ENCODE measurements around the gene BBS7. TPM values are rescaled to one million over a fixed set of nuclear protein-coding genes. Genes with fewer than 3 reads are reported as not detected.
A peak's percentile ranks its signal among the peaks of the same experiment; 100 is the strongest.

Gene BBS7
- total and polyA plus RNA-seq, 2 of the 13 experiments (the other 11 are each of a cell fraction or from before 2014, with no cell fraction given) = 9.0 to 15.7 TPM

GRCh38 chr4:121799208-121799823, 71.0 kb downstream of the BBS7 start (continued):
- TF ChIP-seq FOXP4 (CRISPR knock-in tag; IDR thresholded peaks at IDR 0.05) (peak; percentile 25; the same call in 1 of the 2 replicates), ZNF263 (CRISPR knock-in tag; IDR thresholded peaks at IDR 0.05) (no peak), TFAP4 (IDR thresholded peaks at IDR 0.05; ENCODE audit: borderline replicate concordance, low read depth) (no peak), FOXK1 (CRISPR knock-in tag; IDR thresholded peaks at IDR 0.05; ENCODE audit: borderline replicate concordance, low read depth) (no peak), RFX1 (IDR thresholded peaks at IDR 0.05) (no peak), TRAFD1 (CRISPR knock-in tag; IDR thresholded peaks at IDR 0.05; ENCODE audit: borderline replicate concordance) (no peak), ZBTB37 (CRISPR knock-in tag; IDR thresholded peaks at IDR 0.05) (no peak), USF2 (IDR thresholded peaks at IDR 0.05; ENCODE audit: low read depth, low read length) (no peak), USF2 (CRISPR knock-in tag; IDR thresholded peaks at IDR 0.05; ENCODE audit: borderline replicate concordance) (no peak), ZNF362 (CRISPR knock-in tag; IDR thresholded peaks at IDR 0.05; ENCODE audit: borderline replicate concordance) (no peak), PATZ1 (CRISPR knock-in tag; IDR thresholded peaks at IDR 0.05) (no peak), ZNF597 (CRISPR knock-in tag; IDR thresholded peaks at IDR 0.05) (no peak), ETS1 (CRISPR knock-in tag; IDR thresholded peaks at IDR 0.05) (no peak), XBP1 (CRISPR knock-in tag; IDR thresholded peaks at IDR 0.05) (no peak)

Measured in HepG2 (cell line).